HG02981 (cell line): ENCODE measurements around the gene CCDC182.

ENCODE experiments used
- ATAC-seq: cut with Tn5 transposase; IDR thresholded peaks from one replicate; pipeline ENCODE4 v1.9.1; 2021; ENCODE audit warnings: mild to moderate bottlenecking, moderate library complexity; ENCODE audit not compliant: unreplicated experiment

Gene CCDC182

DNA sequence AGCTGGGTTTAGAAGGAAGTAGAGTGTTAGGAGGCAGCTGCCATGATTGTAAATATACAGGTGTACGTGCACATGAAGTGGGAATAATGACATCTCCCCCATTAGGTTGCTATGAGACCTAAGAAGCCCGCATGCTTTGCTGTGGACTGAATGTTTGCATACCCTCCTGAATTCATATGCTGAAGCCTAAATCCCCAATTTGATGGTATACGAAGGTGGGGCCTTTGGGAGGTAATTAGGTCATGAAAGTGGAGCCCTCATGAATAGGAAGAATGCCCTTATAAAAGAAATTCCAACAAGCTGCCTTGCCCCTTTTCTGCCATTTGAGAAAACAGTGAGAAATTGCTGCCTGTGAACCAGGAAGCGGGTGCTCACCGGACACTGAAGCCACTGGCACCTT is 44.0 kb downstream of the CCDC182 start:
- ATAC-seq, result no peak

- no peak for ATAC-seq
Observed at GRCh38 chr17:57699751-57700219, 45.3 kb downstream of the CCDC182 start.

- ATAC-seq, result no peak
Observed at GRCh38 chr17:57697891-57698711, 47.0 kb downstream of the CCDC182 start.

DNA sequence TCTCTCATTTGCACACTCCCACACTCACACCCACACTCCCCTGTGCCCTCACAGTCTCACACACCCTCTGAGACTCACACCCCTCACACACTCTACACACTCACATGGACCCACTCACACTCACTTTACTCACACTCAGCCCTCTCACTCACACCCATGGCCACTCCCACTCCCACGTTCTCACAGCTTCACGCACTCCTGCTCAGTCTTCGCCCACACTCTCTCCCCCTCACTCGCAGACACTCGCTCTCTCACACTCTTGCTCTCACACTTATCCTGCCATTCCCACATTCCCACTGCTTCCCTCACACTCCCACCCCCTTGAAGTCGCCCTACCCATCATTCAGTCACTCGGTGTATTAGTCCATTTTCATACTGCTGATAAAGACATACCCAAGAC is 47.9 kb downstream of the CCDC182 start:
- ATAC-seq, result no peak

GRCh38 chr17:57696050-57696449 is 49.0 kb downstream of the CCDC182 start:
- ATAC-seq, result no peak
